H1 (cell line): ENCODE results near the gene RNF144A. TPM values are rescaled to one million over a fixed set of nuclear protein-coding genes. Genes with fewer than 3 reads are reported as not detected.

Experiments
- EGR1 ChIP-seq: IDR thresholded peaks from 2 replicates; pipeline ENCODE4 v1.6.1; 2011; ENCODE audit warnings: low read depth, low read length, borderline replicate concordance
- NRF1 ChIP-seq: IDR thresholded peaks from 2 replicates; pipeline ENCODE4 v1.6.1; 2011; ENCODE audit warnings: mild to moderate bottlenecking, low read depth, low read length, improper control_type of control experiment
- RBBP5 ChIP-seq: IDR thresholded peaks from 2 replicates; pipeline ENCODE4 v1.7.1; 2012; ENCODE audit warnings: low read depth, mild to moderate bottlenecking, inconsistent platforms, low read length, moderate library complexity, borderline replicate concordance
- SAP30 ChIP-seq: fragments of 300-600 bp; sonication (generic); IDR thresholded peaks from 2 replicates; pipeline ENCODE4 v1.7.1; 2012; ENCODE audit warnings: low read length, moderate library complexity, mild to moderate bottlenecking, inconsistent platforms; ENCODE audit not compliant: insufficient read depth, insufficient replicate concordance
- SIRT6 ChIP-seq: IDR thresholded peaks from one replicate; pipeline ENCODE4 v1.7.1; 2012; ENCODE audit warnings: low read length, inconsistent platforms
- SIX5 ChIP-seq: IDR thresholded peaks from 2 replicates; pipeline ENCODE4 v1.6.1; 2011; ENCODE audit warnings: mild to moderate bottlenecking, low read depth, low read length
- TAF7 ChIP-seq: optimal IDR thresholded peaks from 2 replicates; pipeline ENCODE3; 2011; ENCODE audit warnings: low read depth, mild to moderate bottlenecking, inconsistent platforms, low read length, moderate library complexity, borderline replicate concordance
- TCF12 ChIP-seq: IDR thresholded peaks from 2 replicates; pipeline ENCODE4 v1.6.1; 2011; ENCODE audit warnings: low read depth, mild to moderate bottlenecking, low read length
- polyA plus RNA-seq, 7 experiments: library from polyadenylated mRNA; depleted of rRNA in 3 of 7; stranded (reverse) in 5 of 7; unstranded in 2 of 7; fragments of >200 nt in 5 of 7; fragments of 200-250 nt in 2 of 7; gene quantifications; 1 replicate in 5 of 7; 2 replicates in 1 of 7; 4 replicates in 1 of 7; pipeline versions ENCODE4 v1.2.1 to v1.2.3, GENCODE V29; 2011 to 2013; ENCODE audit warnings: missing spikeins in 2 of 7, mixed read lengths in 2 of 7
- total RNA-seq: library from RNA; stranded (reverse); fragmentation: NEBNext Ultra II Directional; extraction: Animal tissue kit (Norgen Biotek cat#: 25700); gene quantifications from 2 replicates; pipeline ENCODE4 v1.2.1, GENCODE V29; 2021
- TF ChIP-seq, protein P1 (sequence below): fragments of 300-600 bp; sonication (generic); IDR thresholded peaks from 2 replicates; pipeline ENCODE4 v1.7.1; 2012; ENCODE audit warnings: low read length, moderate library complexity, mild to moderate bottlenecking, inconsistent platforms; ENCODE audit not compliant: insufficient replicate concordance
- TF ChIP-seq, protein P2 (sequence below): IDR thresholded peaks from 2 replicates; pipeline ENCODE4 v1.6.1; 2011; ENCODE audit warnings: low read depth, mild to moderate bottlenecking, low read length; ENCODE audit not compliant: insufficient read depth

Gene RNF144A
- total and polyA plus RNA-seq, 2 of the 8 experiments (the other 6 are each of a cell fraction or from before 2014, with no cell fraction given): 14.0 to 15.0 TPM

DNA sequence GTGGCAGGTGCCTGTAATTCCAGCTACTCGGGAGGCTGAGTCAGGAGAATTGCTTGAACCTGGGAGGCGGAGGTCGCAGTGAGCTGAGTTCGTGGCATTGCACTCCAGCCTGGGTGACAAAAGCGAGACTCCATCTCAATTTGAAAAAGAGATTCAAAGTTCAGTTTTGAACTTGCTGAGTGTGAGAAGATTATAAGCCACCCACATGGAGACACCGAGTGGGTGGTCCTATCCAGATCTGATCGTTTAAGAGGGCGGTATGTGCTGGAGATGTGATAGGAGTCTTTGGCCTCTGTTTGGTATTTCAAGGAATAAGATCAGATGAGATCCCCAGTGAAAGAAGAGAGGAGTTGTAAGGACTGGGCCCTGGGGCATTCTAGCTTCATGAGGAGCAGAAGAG lies 25.6 kb downstream of the RNF144A start (continued):
- TF ChIP-seq, protein P1, sequence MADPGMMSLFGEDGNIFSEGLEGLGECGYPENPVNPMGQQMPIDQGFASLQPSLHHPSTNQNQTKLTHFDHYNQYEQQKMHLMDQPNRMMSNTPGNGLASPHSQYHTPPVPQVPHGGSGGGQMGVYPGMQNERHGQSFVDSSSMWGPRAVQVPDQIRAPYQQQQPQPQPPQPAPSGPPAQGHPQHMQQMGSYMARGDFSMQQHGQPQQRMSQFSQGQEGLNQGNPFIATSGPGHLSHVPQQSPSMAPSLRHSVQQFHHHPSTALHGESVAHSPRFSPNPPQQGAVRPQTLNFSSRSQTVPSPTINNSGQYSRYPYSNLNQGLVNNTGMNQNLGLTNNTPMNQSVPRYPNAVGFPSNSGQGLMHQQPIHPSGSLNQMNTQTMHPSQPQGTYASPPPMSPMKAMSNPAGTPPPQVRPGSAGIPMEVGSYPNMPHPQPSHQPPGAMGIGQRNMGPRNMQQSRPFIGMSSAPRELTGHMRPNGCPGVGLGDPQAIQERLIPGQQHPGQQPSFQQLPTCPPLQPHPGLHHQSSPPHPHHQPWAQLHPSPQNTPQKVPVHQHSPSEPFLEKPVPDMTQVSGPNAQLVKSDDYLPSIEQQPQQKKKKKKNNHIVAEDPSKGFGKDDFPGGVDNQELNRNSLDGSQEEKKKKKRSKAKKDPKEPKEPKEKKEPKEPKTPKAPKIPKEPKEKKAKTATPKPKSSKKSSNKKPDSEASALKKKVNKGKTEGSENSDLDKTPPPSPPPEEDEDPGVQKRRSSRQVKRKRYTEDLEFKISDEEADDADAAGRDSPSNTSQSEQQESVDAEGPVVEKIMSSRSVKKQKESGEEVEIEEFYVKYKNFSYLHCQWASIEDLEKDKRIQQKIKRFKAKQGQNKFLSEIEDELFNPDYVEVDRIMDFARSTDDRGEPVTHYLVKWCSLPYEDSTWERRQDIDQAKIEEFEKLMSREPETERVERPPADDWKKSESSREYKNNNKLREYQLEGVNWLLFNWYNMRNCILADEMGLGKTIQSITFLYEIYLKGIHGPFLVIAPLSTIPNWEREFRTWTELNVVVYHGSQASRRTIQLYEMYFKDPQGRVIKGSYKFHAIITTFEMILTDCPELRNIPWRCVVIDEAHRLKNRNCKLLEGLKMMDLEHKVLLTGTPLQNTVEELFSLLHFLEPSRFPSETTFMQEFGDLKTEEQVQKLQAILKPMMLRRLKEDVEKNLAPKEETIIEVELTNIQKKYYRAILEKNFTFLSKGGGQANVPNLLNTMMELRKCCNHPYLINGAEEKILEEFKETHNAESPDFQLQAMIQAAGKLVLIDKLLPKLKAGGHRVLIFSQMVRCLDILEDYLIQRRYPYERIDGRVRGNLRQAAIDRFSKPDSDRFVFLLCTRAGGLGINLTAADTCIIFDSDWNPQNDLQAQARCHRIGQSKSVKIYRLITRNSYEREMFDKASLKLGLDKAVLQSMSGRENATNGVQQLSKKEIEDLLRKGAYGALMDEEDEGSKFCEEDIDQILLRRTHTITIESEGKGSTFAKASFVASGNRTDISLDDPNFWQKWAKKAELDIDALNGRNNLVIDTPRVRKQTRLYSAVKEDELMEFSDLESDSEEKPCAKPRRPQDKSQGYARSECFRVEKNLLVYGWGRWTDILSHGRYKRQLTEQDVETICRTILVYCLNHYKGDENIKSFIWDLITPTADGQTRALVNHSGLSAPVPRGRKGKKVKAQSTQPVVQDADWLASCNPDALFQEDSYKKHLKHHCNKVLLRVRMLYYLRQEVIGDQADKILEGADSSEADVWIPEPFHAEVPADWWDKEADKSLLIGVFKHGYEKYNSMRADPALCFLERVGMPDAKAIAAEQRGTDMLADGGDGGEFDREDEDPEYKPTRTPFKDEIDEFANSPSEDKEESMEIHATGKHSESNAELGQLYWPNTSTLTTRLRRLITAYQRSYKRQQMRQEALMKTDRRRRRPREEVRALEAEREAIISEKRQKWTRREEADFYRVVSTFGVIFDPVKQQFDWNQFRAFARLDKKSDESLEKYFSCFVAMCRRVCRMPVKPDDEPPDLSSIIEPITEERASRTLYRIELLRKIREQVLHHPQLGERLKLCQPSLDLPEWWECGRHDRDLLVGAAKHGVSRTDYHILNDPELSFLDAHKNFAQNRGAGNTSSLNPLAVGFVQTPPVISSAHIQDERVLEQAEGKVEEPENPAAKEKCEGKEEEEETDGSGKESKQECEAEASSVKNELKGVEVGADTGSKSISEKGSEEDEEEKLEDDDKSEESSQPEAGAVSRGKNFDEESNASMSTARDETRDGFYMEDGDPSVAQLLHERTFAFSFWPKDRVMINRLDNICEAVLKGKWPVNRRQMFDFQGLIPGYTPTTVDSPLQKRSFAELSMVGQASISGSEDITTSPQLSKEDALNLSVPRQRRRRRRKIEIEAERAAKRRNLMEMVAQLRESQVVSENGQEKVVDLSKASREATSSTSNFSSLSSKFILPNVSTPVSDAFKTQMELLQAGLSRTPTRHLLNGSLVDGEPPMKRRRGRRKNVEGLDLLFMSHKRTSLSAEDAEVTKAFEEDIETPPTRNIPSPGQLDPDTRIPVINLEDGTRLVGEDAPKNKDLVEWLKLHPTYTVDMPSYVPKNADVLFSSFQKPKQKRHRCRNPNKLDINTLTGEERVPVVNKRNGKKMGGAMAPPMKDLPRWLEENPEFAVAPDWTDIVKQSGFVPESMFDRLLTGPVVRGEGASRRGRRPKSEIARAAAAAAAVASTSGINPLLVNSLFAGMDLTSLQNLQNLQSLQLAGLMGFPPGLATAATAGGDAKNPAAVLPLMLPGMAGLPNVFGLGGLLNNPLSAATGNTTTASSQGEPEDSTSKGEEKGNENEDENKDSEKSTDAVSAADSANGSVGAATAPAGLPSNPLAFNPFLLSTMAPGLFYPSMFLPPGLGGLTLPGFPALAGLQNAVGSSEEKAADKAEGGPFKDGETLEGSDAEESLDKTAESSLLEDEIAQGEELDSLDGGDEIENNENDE: no peak
- no peak for TF ChIP-seq RBBP5
- no peak for TF ChIP-seq SIX5
- TF ChIP-seq NRF1: no peak
- no peak for TF ChIP-seq SIRT6
- TF ChIP-seq SAP30: no peak
- TF ChIP-seq TAF7: no peak
- TF ChIP-seq EGR1: no peak
- TF ChIP-seq, protein P2, sequence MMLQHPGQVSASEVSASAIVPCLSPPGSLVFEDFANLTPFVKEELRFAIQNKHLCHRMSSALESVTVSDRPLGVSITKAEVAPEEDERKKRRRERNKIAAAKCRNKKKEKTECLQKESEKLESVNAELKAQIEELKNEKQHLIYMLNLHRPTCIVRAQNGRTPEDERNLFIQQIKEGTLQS: no peak
- TF ChIP-seq TCF12: no peak
